HG03378 (cell line): ENCODE data around the gene ASXL1.
"Not testable (repeated sequence)": the region's sequence is repeated elsewhere in the genome, so short reads cannot be mapped to it uniquely, and the experiment has no call there.

Experiments used
- ATAC-seq: cut with Tn5 transposase; IDR thresholded peaks from one replicate; pipeline ENCODE4 v1.9.1; 2021; ENCODE audit warnings: mild to moderate bottlenecking, moderate library complexity; ENCODE audit not compliant: unreplicated experiment

The ASXL1 gene

GRCh38 chr20:32397567-32398084 is 39.5 kb downstream of the ASXL1 start:
- no peak for ATAC-seq

- no peak for ATAC-seq
Measured at GRCh38 chr20:32400476-32400875, 42.3 kb downstream of the ASXL1 start.

DNA sequence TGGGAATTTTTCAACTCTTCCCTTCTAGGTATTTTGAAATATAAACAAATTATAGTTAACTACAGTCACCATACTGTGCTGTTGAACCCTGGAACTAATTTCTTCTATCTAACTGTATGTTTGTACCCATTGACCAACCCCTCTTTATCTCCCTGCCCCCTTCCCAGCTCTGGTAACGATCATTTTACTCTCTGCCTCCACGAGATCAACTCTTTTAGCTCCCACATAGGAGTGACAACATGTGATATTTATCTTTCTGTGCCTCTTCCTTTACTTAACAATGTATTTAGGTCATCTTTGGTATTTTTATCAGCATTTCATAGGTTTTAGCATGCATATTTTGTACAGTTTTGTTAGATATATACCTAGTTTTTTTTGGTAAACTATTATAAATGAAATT is 45.9 kb downstream of the ASXL1 start:
- ATAC-seq = no peak

GRCh38 chr20:32406701-32407100 is 48.6 kb downstream of the ASXL1 start:
- no peak for ATAC-seq

GRCh38 chr20:32407131-32407750 is 49.1 kb downstream of the ASXL1 start:
- not testable (repeated sequence) for ATAC-seq

DNA sequence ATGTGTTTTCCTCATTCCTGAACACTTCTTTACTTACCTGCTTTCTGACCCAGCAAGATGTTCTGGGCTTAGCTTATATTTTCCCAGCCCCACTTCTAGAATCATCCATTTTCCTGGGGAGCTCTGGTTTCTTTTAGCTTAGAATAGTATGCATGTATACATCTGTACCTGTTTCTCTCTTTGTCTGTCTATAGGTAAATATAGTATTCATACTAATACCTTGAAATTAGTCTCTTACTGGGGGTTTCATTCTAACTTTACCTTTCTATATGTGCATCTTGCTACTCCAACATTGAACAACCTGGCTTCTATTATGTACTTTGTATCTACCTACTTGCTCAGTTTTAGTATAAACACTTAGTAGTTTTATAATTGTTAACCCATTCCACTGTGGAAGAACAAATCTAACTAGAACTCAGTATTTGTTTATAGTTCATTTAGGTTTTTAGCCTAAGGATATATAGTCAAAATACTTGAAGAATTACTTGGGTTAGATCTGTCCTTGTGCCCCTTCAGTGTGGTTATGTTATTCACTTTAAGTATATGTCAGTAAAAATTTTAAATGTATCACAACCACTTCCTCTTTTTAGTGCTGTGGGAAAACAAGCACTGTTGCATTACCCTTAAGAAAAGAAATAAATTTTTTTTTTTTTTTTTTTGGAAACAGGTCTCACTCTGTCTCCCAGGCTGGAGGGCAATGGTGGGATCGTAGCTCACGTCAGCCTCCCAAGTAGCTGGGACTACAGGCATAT is 54.0 kb downstream of the ASXL1 start:
- no peak for ATAC-seq

DNA sequence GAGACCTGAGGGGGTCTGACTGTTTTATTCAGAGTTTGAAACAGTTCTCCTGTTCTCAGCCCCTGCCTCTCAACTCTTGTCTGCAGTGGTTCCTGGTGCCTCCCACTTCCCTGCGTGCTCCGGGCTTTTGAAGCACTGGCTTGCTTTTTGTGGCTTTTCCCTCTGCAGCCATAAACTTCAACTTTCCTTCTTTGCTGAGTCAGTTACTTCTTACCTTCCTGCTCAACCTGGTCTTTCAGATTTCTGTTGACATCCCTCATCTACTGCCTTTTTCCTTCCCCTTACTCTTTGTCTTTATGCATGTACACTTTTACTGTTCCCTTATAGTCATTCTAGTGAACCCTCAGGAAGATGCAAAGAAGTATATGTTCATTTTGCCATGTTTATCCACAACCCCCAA is 57.4 kb downstream of the ASXL1 start:
- ATAC-seq = no peak

DNA sequence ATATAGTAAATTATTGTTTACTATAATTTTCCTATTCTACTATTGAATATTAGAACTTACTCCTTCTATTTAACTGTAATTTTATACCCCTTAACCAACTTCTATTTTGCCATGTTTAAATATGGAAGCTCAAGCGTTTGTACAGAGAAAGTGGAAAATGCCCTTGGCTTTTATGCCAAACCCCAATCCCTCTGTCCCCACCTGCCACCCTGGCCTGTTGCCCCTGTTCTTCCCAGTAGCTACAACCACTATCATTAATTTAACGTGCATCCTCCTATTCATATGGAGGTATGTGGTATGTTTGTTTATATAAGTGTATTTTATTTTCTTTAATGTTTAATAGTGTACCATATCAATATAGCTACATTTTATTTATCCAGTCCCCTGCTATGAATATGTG is 58.1 kb downstream of the ASXL1 start:
- ATAC-seq = no peak

GRCh38 chr20:32418376-32418775 is 60.2 kb downstream of the ASXL1 start:
- ATAC-seq = no peak

- ATAC-seq = no peak
Measured at GRCh38 chr20:32421290-32421689, 63.2 kb downstream of the ASXL1 start.

GRCh38 chr20:32427996-32428395 is 69.9 kb downstream of the ASXL1 start:
- no peak for ATAC-seq

GRCh38 chr20:32429343-32429742 is 71.2 kb downstream of the ASXL1 start:
- no peak for ATAC-seq

GRCh38 chr20:32429745-32430360 is 71.7 kb downstream of the ASXL1 start:
- ATAC-seq = no peak

DNA sequence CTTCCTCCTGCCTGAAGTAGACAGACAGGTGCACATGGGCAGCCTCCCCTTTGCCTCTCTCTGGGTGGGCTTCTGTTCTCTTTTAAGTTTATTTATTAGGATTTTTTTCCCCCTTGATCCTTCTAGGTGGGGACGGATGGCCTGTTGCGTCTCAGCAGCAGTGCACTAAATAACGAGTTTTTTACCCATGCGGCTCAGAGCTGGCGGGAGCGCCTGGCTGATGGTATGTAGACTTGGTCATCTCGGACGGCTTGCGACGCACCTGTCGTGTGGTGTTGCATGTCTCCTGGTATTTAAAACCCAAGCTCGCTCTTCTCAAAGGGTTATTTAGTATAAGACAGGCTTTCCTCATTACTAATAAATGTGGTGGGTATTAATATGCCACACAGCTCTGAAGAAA is 73.3 kb downstream of the ASXL1 start:
- no peak for ATAC-seq

- no peak for ATAC-seq
Measured at GRCh38 chr20:32432277-32432676, 74.1 kb downstream of the ASXL1 start.

GRCh38 chr20:32433311-32434021 is 75.3 kb downstream of the ASXL1 start:
- ATAC-seq = no peak

DNA sequence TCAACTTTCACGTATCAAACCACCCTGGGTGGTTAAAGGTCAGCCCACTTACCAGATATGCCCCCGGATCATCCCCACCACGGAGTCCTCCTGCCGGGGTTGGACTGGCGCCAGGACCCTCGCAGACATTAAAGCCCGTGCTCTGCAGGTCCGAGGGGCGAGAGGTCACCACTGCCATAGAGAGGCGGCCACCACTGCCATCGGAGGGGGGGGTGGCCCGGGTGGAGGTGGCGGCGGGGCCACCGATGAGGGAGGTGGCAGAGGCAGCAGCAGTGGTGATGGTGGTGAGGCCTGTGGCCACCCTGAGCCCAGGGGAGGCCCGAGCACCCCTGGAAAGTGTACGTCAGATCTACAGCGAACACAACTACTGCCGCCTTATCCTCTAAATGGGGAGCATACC is 76.3 kb downstream of the ASXL1 start:
- ATAC-seq = no peak

DNA sequence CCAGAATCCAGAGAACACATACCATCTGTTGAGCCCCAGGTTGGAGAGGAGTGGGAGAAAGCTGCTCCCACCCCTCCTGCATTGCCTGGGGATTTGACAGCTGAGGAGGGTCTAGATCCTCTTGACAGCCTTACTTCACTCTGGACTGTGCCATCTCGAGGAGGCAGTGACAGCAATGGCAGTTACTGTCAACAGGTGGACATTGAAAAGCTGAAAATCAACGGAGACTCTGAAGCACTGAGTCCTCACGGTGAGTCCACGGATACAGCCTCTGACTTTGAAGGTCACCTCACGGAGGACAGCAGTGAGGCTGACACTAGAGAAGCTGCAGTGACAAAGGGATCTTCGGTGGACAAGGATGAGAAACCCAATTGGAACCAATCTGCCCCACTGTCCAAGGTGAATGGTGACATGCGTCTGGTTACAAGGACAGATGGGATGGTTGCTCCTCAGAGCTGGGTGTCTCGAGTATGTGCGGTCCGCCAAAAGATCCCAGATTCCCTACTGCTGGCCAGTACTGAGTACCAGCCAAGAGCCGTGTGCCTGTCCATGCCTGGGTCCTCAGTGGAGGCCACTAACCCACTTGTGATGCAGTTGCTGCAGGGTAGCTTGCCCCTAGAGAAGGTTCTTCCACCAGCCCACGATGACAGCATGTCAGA is 77.4 kb downstream of the ASXL1 start:
- ATAC-seq = no peak

DNA sequence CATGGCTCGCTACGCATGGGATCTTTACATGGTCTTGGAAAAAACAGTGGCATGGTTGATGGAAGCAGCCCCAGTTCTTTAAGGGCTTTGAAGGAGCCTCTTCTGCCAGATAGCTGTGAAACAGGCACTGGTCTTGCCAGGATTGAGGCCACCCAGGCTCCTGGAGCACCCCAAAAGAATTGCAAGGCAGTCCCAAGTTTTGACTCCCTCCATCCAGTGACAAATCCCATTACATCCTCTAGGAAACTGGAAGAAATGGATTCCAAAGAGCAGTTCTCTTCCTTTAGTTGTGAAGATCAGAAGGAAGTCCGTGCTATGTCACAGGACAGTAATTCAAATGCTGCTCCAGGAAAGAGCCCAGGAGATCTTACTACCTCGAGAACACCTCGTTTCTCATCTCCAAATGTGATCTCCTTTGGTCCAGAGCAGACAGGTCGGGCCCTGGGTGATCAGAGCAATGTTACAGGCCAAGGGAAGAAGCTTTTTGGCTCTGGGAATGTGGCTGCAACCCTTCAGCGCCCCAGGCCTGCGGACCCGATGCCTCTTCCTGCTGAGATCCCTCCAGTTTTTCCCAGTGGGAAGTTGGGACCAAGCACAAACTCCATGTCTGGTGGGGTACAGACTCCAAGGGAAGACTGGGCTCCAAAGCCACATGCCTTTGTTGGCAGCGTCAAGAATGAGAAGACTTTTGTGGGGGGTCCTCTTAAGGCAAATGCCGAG is 78.2 kb downstream of the ASXL1 start:
- no peak for ATAC-seq

- no peak for ATAC-seq
Measured at GRCh38 chr20:32436968-32437367, 78.8 kb downstream of the ASXL1 start.
